Measurements from ENCODE around the gene KLHL29.

- no peak for TF ChIP-seq EZH2 (IDR thresholded peaks at IDR 0.05; ENCODE audit: low read depth)
- TF ChIP-seq, protein P1, sequence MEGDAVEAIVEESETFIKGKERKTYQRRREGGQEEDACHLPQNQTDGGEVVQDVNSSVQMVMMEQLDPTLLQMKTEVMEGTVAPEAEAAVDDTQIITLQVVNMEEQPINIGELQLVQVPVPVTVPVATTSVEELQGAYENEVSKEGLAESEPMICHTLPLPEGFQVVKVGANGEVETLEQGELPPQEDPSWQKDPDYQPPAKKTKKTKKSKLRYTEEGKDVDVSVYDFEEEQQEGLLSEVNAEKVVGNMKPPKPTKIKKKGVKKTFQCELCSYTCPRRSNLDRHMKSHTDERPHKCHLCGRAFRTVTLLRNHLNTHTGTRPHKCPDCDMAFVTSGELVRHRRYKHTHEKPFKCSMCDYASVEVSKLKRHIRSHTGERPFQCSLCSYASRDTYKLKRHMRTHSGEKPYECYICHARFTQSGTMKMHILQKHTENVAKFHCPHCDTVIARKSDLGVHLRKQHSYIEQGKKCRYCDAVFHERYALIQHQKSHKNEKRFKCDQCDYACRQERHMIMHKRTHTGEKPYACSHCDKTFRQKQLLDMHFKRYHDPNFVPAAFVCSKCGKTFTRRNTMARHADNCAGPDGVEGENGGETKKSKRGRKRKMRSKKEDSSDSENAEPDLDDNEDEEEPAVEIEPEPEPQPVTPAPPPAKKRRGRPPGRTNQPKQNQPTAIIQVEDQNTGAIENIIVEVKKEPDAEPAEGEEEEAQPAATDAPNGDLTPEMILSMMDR (conservative IDR thresholded peaks at IDR 0.05), result no peak
Measured at GRCh38 chr2:23698116-23698693, 313.2 kb downstream of the KLHL29 start.
